ENCODE data around the gene REM2.

The REM2 gene

DNA sequence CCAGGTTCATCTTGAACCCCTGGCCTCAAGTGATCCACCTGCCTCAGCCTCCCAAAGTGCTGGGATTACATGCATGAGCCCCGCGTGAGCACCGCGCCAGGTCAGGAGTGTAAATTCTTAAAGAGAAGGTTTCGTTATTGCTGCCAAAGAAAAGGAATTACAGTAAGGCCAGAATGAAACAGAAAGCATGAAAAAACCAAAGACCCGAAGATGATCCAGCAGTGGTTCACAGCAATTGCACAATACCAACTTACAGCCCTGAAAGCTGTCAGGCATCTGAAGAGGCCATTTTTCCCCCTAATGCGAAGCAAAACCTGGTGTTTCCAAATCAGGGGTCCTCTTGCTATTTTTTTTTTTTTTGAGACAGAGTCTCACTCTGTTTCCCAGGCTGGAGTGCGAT lies 25.6 kb downstream of the REM2 start:
- TF ChIP-seq FOXP2 (optimal IDR thresholded peaks at IDR 0.05; ENCODE audit: borderline replicate concordance, extremely low read depth, extremely low read length, insufficient read depth) (no peak), POLR2AphosphoS5 (IDR thresholded peaks at IDR 0.05; ENCODE audit: low read depth, low read length) (no peak), SIN3A (IDR thresholded peaks at IDR 0.05; ENCODE audit: borderline replicate concordance, insufficient read depth, low read length) (no peak), TAF1 (IDR thresholded peaks at IDR 0.05; ENCODE audit: borderline replicate concordance, insufficient read depth, low read length) (no peak)
- TF ChIP-seq, protein P1, sequence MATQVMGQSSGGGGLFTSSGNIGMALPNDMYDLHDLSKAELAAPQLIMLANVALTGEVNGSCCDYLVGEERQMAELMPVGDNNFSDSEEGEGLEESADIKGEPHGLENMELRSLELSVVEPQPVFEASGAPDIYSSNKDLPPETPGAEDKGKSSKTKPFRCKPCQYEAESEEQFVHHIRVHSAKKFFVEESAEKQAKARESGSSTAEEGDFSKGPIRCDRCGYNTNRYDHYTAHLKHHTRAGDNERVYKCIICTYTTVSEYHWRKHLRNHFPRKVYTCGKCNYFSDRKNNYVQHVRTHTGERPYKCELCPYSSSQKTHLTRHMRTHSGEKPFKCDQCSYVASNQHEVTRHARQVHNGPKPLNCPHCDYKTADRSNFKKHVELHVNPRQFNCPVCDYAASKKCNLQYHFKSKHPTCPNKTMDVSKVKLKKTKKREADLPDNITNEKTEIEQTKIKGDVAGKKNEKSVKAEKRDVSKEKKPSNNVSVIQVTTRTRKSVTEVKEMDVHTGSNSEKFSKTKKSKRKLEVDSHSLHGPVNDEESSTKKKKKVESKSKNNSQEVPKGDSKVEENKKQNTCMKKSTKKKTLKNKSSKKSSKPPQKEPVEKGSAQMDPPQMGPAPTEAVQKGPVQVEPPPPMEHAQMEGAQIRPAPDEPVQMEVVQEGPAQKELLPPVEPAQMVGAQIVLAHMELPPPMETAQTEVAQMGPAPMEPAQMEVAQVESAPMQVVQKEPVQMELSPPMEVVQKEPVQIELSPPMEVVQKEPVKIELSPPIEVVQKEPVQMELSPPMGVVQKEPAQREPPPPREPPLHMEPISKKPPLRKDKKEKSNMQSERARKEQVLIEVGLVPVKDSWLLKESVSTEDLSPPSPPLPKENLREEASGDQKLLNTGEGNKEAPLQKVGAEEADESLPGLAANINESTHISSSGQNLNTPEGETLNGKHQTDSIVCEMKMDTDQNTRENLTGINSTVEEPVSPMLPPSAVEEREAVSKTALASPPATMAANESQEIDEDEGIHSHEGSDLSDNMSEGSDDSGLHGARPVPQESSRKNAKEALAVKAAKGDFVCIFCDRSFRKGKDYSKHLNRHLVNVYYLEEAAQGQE (IDR thresholded peaks at IDR 0.05; ENCODE audit: insufficient read depth in 1 of 2, low read depth in 2 of 2, low read length in 2 of 2) = no peak

DNA sequence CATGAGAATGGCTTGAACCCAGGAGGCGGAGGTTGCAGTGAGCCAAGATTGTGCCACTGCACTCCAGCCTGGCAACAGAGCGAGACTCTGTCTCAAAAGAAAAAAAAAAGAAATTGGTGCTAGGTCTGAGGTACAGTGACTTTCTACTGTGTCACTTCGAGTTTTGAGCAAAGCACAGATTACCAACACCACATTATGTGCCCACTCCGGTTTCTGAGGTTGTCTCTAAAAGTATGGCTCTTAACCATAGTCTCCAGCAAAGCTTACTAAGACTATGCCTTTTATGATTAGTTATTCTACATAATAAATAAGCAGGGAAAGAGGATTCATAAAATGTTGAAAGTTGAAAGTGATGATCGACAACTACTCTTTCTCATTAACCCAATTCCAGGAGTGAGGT lies 27.9 kb downstream of the REM2 start:
- TF ChIP-seq FOXP2 (optimal IDR thresholded peaks at IDR 0.05; ENCODE audit: borderline replicate concordance, extremely low read depth, extremely low read length, insufficient read depth) (no peak), TAF1 (IDR thresholded peaks at IDR 0.05; ENCODE audit: borderline replicate concordance, insufficient read depth, low read length) (no peak), POLR2AphosphoS5 (IDR thresholded peaks at IDR 0.05; ENCODE audit: low read depth, low read length) (no peak), SIN3A (IDR thresholded peaks at IDR 0.05; ENCODE audit: borderline replicate concordance, insufficient read depth, low read length) (no peak)
- TF ChIP-seq, protein P1 (IDR thresholded peaks at IDR 0.05; ENCODE audit: insufficient read depth in 1 of 2, low read depth in 2 of 2, low read length in 2 of 2) = no peak

DNA sequence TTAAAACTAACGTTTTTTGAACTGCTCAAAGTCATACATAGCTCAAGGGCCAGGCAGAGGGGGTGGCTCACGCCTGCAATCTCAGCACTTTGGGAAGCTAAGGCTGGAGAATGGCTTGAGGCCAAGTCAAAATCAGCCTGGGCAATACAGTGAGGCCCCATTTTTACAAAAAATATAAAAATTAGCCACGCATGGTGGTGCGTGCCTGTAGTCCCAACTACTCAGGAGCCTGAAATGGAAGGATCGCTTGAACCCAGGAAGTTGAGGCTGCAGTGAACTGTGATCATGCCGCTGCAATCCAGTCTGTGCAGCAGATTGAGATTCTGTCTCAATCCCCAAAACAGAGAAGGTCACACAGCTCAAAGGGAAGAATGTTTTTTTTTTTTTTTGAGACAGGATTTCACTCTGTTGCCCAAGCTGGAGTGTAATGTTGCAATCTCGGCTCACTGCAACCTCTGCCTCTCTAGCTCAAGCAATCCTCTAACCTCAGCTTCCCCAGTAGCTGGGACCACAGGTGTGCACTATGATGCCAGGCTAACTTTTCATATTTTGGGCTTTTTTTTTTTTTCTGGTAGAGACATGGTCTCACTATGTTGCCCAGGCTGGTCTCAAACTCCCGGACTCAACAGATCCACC lies 33.0 kb downstream of the REM2 start:
- TF ChIP-seq SIN3A (IDR thresholded peaks at IDR 0.05; ENCODE audit: borderline replicate concordance, insufficient read depth, low read length) (no peak), TAF1 (IDR thresholded peaks at IDR 0.05; ENCODE audit: borderline replicate concordance, insufficient read depth, low read length) (no peak)
- TF ChIP-seq, protein P1 (IDR thresholded peaks at IDR 0.05; ENCODE audit: insufficient read depth in 1 of 2, low read depth in 2 of 2, low read length in 2 of 2) = no peak

DNA sequence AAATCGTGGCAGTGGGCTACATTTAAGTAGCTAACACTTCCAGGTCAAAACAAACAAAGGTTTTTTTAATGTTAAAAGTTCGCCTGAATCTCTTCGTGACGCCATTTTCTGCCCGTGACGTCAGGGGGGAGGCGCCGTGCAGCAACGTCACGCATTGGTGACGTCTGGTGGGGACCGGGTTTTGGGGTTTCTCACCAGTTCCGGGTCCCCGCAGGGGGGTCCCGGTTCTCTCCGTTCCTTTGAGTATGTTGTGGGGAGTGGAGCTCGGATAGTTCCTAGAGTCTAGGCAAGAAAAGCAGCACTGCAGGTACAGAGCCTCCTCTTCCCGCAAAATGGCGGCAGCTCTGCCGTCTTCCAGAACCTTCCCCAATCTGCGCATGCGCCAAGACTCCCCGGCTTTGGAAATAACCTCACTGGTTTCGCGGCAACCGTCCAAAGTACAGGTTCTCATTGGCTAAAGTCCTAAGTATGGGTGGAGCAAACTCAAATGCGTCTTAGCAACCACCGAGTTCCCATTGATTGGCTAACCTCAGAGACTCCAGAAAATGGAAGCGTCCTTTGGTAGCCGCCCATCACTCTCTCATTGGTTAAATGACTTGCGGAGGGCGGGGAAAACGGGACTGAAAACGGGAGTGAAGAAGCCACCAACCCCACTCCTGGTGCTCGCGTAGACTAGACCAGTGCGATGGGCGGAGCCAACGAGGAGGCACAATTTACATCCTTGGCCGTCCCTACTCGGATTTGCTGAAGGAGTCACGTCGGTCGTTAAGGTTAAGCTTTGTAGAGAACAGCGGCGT lies 36.0 kb downstream of the REM2 start, which contains the start of gene RBM23:
TSS of gene RBM23 (minus strand) at position 346 of the 797 bp plus-strand sequence.
- TF ChIP-seq POLR2AphosphoS5 (IDR thresholded peaks at IDR 0.05; ENCODE audit: low read depth, low read length) (peak; percentile 72), FOXP2 (optimal IDR thresholded peaks at IDR 0.05; ENCODE audit: borderline replicate concordance, extremely low read depth, extremely low read length, insufficient read depth) (no peak)

DNA sequence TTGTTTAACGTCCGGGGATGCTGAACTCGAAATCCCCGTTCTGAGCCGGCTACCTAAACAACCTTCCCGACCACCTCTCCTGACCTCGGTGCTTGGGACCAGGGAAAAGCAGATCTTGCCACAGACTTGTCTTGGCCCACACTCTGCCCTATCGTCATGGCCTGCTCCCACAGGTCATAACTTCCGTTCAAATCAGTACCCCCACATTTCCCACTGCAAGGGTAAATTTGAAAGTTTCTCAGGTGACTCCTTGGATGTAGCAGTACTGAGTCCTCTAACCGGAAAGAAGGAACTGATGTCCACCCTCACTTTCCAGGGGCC lies 36.5 kb downstream of the REM2 start:
- no peak for TF ChIP-seq SIN3A (IDR thresholded peaks at IDR 0.05; ENCODE audit: borderline replicate concordance, insufficient read depth, low read length)
- TF ChIP-seq, protein P1 (IDR thresholded peaks at IDR 0.05; ENCODE audit: insufficient read depth in 1 of 2, low read depth in 2 of 2, low read length in 2 of 2) = no peak
- no peak for TF ChIP-seq TAF1 (IDR thresholded peaks at IDR 0.05; ENCODE audit: borderline replicate concordance, insufficient read depth, low read length)
- no peak; the same call in 1 of the 2 replicates for TF ChIP-seq POLR2AphosphoS5 (IDR thresholded peaks at IDR 0.05; ENCODE audit: low read depth, low read length)
- TF ChIP-seq FOXP2 (optimal IDR thresholded peaks at IDR 0.05; ENCODE audit: borderline replicate concordance, extremely low read depth, extremely low read length, insufficient read depth) = no peak
